Adrenal gland (tissue), 12 donors: ENCODE results near the gene MFN2. TPM values are rescaled to one million over a fixed set of nuclear protein-coding genes. Genes with fewer than 3 reads are reported as not detected.

ENCODE experiments used
- DNase-seq, 7 donors: peaks; one replicate each; pipeline ENCODE4 v3.0.0-alpha.2; 2019 to 2020
- H3K27ac ChIP-seq, 5 donors: fragments of 200-600 bp; sonication (generic) in 4 of 5; 1 replicate in 3 of 5; 2 replicates in 2 of 5; pipeline versions ENCODE4 v1.5.1 to v1.8.0; 2016 to 2020; ENCODE audit warnings: mild to moderate bottlenecking in 1 of 5
- H3K27me3 ChIP-seq: fragments of 200-600 bp; 2 replicates; pipeline ENCODE4 v1.8.0; 2021
- H3K36me3 ChIP-seq, 2 donors: fragments of 200-600 bp; replicated peaks in 1 of 2; 1 replicate in 1 of 2; 2 replicates in 1 of 2; pipeline versions ENCODE4 v1.5.1 to v1.8.0; 2018 to 2022
- H3K4me1 ChIP-seq, 2 donors: fragments of 200-600 bp; replicated peaks in 1 of 2; 1 replicate in 1 of 2; 2 replicates in 1 of 2; pipeline versions ENCODE4 v1.5.1 to v1.8.0; 2018 to 2021
- H3K4me3 ChIP-seq, 4 donors: fragments of 200-600 bp; sonication (generic) in 3 of 4; one replicate each; pipeline ENCODE4 v1.5.1; 2016 to 2018
- H3K9me3 ChIP-seq, 3 donors: fragments of 200-600 bp; sonication (generic) in 1 of 3; replicated peaks in 1 of 3; 1 replicate in 2 of 3; 2 replicates in 1 of 3; pipeline versions ENCODE4 v1.5.1 to v1.8.0; 2016 to 2021
- POLR2A ChIP-seq, 2 donors: fragments of 450-650 bp; IDR thresholded peaks; one replicate each; pipeline ENCODE4 v1.6.1; 2017; ENCODE audit warnings: antibody characterized with exemption in 2 of 2, mild to moderate bottlenecking in 2 of 2, moderate library complexity in 1 of 2
- WGBS, 4 donors: extraction: QIAGEN DNeasy Blood & Tissue Kit in 2 of 4; methylation state at CpG; one replicate each; pipeline versions ENCODE4 v1.1.5 to v1.1.7; 2013 to 2017; 5-methylcytosine and 5-hydroxymethylcytosine counted together
- intact Hi-C, 2 donors: fragments of 100-400 bp; cut with DNase I; formaldehyde crosslinking; loops; one replicate each; pipeline versions ENCODE4 v1.14.1 to v1.15.0; 2022 to 2023
- polyA plus RNA-seq, 3 donors: library from polyadenylated mRNA; stranded (reverse); fragments of 200-250 nt in 2 of 3; fragments of 350-450 nt in 1 of 3; fragmentation: Illumina TruSeq in 1 of 3; extraction: RNeasy Lipid Tissue Mini Kit (QIAGEN cat#74804) in 1 of 3; gene quantifications; one replicate each; pipeline ENCODE4 v1.2.3, GENCODE V29; 2013 to 2014
- total RNA-seq, 9 donors: library from RNA; depleted of rRNA in 4 of 9; stranded (reverse); fragments of >200 nt in 4 of 9; fragments of 120-200 nt in 1 of 9; fragmentation: NEBNext Ultra II Directional in 1 of 9; extraction: Animal tissue kit (Norgen Biotek cat#: 25700) in 1 of 9; gene quantifications; one replicate each; pipeline versions ENCODE4 v1.1.0 to v1.2.4, GENCODE V29; 2013 to 2023
- TF ChIP-seq, protein P1 (sequence below), 6 experiments: fragments of 450-650 bp in 4 of 6; fragments of 200-600 bp in 2 of 6; sonication (generic) in 1 of 6; IDR thresholded peaks; 1 replicate in 5 of 6; 2 replicates in 1 of 6; pipeline versions ENCODE4 v1.5.1 to v1.8.0; 2016 to 2021; ENCODE audit warnings: antibody characterized with exemption in 6 of 6, mild to moderate bottlenecking in 2 of 6, moderate library complexity in 1 of 6
- donor health status: healthy with polysubstance abuse.
- donor health status: Bipolar disorder and iron deficiency.
- donor health status: DM: yes; HTN: yes; CAD: no.
- donor health status: DM: no; HTN: no; CAD: no.
- donor health status: DM: no; HTN: no; CAD: no.
- donor health status: DM: yes; HTN: yes; CAD: no.

The MFN2 gene
- total and polyA plus RNA-seq, 12 donors = 26.6 to 103 (median 63.5) TPM

DNA sequence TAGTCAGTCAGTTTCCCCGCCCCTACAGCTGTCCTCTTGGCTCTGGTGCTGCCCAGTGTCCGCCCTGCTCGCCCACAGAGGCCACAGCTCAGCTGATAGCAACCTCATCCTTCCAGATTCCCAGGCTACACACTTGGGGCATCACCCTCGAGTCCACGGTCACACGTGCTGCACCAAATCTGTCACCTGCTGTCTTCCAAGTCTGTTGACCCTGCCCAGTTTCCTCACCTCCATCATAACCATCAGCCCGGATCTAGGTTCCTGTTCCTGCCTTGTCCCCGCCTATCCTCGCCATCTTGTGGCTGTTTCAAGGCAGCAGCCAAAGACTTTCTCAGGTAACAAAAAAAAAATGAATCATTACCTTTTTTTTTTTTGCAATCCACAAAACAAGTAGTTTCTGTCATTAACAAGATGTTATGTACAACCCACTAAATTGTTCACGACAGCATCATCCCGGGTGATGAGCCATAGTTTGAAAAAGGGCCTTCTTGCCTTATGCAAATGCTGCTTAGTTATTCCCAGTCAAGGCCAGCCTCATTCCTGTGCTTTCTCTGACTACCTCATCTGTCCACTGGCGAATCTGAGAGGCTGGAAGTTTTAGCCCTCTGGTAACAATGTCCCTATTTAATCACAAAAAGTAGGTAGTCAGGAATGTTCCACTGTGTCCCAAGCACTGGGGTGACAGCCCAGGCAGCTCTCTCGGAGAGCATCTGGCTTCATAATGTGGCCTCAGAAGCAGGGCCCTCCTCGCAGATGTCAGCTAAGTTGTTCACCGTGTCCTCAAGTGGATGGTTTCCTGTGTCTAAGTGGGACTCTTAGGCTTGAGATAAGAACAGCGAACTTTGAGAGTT lies 34.1 kb downstream of the MFN2 start:
- peaks cover 0 to 42% of the 10 kb centered on the region in 2 donors for H3K36me3 ChIP-seq
- H3K27me3 ChIP-seq = no peaks in the 10 kb centered on the region
- no peaks in the 10 kb centered on the region for H3K9me3 ChIP-seq
- no peak overlapping the region for H3K4me3 ChIP-seq
- WGBS, 4 donors = 73 to 78% (median 78%) methylated on average over 16 of the region's 16 CpGs
- intact Hi-C loops = no loop called here
- H3K27ac ChIP-seq = peak overlapping the region in 2 of 5 donors; percentile 17 to 52
- DNase-seq = peak in 2 of 7 donors; percentile 42 to 52
- no peaks in the 10 kb centered on the region for H3K4me1 ChIP-seq
- TF ChIP-seq, protein P1, sequence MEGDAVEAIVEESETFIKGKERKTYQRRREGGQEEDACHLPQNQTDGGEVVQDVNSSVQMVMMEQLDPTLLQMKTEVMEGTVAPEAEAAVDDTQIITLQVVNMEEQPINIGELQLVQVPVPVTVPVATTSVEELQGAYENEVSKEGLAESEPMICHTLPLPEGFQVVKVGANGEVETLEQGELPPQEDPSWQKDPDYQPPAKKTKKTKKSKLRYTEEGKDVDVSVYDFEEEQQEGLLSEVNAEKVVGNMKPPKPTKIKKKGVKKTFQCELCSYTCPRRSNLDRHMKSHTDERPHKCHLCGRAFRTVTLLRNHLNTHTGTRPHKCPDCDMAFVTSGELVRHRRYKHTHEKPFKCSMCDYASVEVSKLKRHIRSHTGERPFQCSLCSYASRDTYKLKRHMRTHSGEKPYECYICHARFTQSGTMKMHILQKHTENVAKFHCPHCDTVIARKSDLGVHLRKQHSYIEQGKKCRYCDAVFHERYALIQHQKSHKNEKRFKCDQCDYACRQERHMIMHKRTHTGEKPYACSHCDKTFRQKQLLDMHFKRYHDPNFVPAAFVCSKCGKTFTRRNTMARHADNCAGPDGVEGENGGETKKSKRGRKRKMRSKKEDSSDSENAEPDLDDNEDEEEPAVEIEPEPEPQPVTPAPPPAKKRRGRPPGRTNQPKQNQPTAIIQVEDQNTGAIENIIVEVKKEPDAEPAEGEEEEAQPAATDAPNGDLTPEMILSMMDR (IDR thresholded peaks at IDR 0.05) = no peak
- no peak for TF ChIP-seq POLR2A (IDR thresholded peaks at IDR 0.05)

GRCh38 chr1:12015001-12015491 lies 34.8 kb downstream of the MFN2 start:
- peaks cover 0 to 2% of the 10 kb centered on the region in 2 donors for H3K4me1 ChIP-seq
- peak overlapping the region in 2 of 5 donors; percentile 17 to 52 for H3K27ac ChIP-seq
- TF ChIP-seq, protein P1 (IDR thresholded peaks at IDR 0.05) = no peak
- no peak for TF ChIP-seq POLR2A (IDR thresholded peaks at IDR 0.05)
- H3K27me3 ChIP-seq = no peaks in the 10 kb centered on the region
- no peak overlapping the region for H3K4me3 ChIP-seq
- H3K9me3 ChIP-seq = no peaks in the 10 kb centered on the region
- DNase-seq = no peak
- intact Hi-C loops = no loop called here
- peaks cover 0 to 36% of the 10 kb centered on the region in 2 donors for H3K36me3 ChIP-seq
- WGBS, 4 donors = 89 to 96% (median 94%) methylated on average over 10 of the region's 10 CpGs

GRCh38 chr1:12015499-12015898 lies 35.3 kb downstream of the MFN2 start:
- H3K36me3 ChIP-seq = peaks cover 0 to 31% of the 10 kb centered on the region in 2 donors
- WGBS, 4 donors = 94 to 97% (median 95%) methylated on average over 9 of the region's 9 CpGs
- no peak overlapping the region for H3K27ac ChIP-seq
- no peak for DNase-seq
- H3K4me1 ChIP-seq = peaks cover 0 to 7% of the 10 kb centered on the region in 2 donors
- intact Hi-C loops = no loop called here
- no peaks in the 10 kb centered on the region for H3K9me3 ChIP-seq
- H3K27me3 ChIP-seq = no peaks in the 10 kb centered on the region
- no peak overlapping the region for H3K4me3 ChIP-seq
- TF ChIP-seq POLR2A (IDR thresholded peaks at IDR 0.05) = no peak
- TF ChIP-seq, protein P1 (IDR thresholded peaks at IDR 0.05) = no peak

- Histone ChIP-seq H3K9me3 (no peaks in the 10 kb centered on the region), H3K4me3 (no peak overlapping the region), H3K4me1 (peaks cover 0 to 7% of the 10 kb centered on the region in 2 donors), H3K36me3 (peaks cover 0 to 24% of the 10 kb centered on the region in 2 donors), H3K27me3 (no peaks in the 10 kb centered on the region), H3K27ac (no peak overlapping the region)
- intact Hi-C loops = no loop called here
- no peak for TF ChIP-seq POLR2A (IDR thresholded peaks at IDR 0.05)
- TF ChIP-seq, protein P1 (IDR thresholded peaks at IDR 0.05) = no peak
- WGBS, 4 donors = 69 to 100% (median 96%) methylated on average over 3 of the region's 3 CpGs
- DNase-seq = no peak
Observed at GRCh38 chr1:12016182-12016581, 35.9 kb downstream of the MFN2 start.
